ENCODE data around the gene KCNQ1.

DNA sequence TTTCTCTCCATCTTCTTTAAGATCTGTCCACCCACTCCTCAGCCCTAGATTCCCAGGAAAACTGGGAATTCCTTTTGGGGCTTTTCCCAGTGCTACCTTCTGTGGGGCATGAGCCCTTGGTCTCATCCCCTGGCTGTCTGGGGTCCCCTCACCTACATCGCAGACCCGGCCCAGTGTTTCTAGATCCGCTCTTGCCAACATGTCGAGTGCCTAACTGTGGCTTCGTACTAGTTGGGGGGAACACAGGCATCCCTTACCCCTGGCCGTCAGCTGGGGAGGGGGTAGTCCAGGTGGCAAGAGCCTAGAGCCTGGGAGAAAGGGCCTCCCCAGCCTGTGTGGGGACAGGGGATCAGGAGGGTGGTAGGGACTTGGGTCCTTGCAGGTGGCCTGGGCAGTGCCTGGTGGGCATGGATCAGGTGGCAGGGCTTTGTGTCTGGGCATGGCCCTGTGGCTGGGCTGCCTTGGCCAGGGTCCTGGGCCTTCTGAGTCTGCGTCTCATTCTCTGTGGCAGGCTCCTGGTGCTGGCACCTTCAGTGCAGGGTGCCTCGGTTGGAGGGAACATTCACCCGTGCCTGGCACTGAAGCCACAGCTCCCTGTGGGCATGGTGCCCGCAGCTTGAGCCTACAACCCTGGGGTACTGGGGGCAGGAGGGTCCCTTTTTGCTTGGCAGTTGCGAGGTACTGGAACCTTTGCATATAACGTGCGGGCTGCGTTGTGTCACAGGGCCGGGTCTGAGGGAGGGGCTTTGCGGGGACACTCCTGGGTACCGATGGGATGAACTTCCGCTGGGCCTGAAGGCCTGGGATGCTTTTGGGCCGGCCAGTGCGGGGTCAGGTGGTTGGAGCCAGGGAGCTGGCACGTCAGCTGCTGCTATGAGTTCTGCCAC, 4.1 kb downstream of the KCNQ1 start:
- TF ChIP-seq POLR2AphosphoS5 (IDR thresholded peaks at IDR 0.05; ENCODE audit: low read depth, low read length), result no peak
- TF ChIP-seq, protein P1, sequence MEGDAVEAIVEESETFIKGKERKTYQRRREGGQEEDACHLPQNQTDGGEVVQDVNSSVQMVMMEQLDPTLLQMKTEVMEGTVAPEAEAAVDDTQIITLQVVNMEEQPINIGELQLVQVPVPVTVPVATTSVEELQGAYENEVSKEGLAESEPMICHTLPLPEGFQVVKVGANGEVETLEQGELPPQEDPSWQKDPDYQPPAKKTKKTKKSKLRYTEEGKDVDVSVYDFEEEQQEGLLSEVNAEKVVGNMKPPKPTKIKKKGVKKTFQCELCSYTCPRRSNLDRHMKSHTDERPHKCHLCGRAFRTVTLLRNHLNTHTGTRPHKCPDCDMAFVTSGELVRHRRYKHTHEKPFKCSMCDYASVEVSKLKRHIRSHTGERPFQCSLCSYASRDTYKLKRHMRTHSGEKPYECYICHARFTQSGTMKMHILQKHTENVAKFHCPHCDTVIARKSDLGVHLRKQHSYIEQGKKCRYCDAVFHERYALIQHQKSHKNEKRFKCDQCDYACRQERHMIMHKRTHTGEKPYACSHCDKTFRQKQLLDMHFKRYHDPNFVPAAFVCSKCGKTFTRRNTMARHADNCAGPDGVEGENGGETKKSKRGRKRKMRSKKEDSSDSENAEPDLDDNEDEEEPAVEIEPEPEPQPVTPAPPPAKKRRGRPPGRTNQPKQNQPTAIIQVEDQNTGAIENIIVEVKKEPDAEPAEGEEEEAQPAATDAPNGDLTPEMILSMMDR (IDR thresholded peaks at IDR 0.05 in 2 of 3, conservative IDR thresholded peaks at IDR 0.05 in 1 of 3; ENCODE audit: borderline replicate concordance in 1 of 3, insufficient read depth in 1 of 3, low read depth in 2 of 3, low read length in 2 of 3), result no peak
- TF ChIP-seq POLR2A (IDR thresholded peaks at IDR 0.05; ENCODE audit: borderline replicate concordance, extremely low read depth, insufficient read depth, insufficient read length), result no peak
- TF ChIP-seq, protein P2, sequence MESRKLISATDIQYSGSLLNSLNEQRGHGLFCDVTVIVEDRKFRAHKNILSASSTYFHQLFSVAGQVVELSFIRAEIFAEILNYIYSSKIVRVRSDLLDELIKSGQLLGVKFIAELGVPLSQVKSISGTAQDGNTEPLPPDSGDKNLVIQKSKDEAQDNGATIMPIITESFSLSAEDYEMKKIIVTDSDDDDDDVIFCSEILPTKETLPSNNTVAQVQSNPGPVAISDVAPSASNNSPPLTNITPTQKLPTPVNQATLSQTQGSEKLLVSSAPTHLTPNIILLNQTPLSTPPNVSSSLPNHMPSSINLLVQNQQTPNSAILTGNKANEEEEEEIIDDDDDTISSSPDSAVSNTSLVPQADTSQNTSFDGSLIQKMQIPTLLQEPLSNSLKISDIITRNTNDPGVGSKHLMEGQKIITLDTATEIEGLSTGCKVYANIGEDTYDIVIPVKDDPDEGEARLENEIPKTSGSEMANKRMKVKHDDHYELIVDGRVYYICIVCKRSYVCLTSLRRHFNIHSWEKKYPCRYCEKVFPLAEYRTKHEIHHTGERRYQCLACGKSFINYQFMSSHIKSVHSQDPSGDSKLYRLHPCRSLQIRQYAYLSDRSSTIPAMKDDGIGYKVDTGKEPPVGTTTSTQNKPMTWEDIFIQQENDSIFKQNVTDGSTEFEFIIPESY (IDR thresholded peaks at IDR 0.05; ENCODE audit: extremely low read depth, insufficient replicate concordance, low read length), result no peak
- no peak for TF ChIP-seq SP1 (IDR thresholded peaks at IDR 0.05; ENCODE audit: low read depth)
